Stimulated activated CD8-positive, alpha-beta memory T cell treated with anti-CD3 and anti-CD28 coated beads, Interleukin-7, amount 100 ng/mL, for 24 hours (primary cell): Measurements from ENCODE around the gene HPSE2.

ENCODE experiments used
- DNase-seq: peaks from one replicate; pipeline ENCODE4 v3.0.0-alpha.2; 2020; ENCODE audit warnings: low read depth

Gene HPSE2

GRCh38 chr10:98488669-98489430, 746.8 kb downstream of the HPSE2 start:
- DNase-seq, result no peak

- DNase-seq, result no peak
These were observed 748.0 kb downstream of the HPSE2 start for GRCh38 chr10:98487649-98488048.

DNA sequence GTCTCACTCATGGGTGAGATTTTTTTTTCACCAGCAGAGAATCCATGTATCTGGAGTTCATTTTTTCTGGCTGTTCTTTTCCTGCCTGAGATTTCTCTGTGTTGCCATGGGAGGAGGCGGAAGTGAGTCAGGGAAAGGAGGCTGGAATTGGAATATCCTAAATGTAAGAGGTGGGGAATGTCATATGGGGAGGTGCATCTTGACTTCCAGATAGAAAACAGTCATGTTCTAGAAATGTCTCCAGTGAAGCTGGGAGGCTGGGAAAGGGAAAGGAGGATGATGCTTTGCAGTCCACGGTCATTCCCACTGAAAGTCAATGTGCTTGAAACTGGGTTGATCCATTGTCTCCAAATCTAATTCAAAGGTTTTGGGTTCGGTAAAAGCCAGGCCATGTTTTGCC, 749.2 kb downstream of the HPSE2 start:
- DNase-seq, result no peak

DNA sequence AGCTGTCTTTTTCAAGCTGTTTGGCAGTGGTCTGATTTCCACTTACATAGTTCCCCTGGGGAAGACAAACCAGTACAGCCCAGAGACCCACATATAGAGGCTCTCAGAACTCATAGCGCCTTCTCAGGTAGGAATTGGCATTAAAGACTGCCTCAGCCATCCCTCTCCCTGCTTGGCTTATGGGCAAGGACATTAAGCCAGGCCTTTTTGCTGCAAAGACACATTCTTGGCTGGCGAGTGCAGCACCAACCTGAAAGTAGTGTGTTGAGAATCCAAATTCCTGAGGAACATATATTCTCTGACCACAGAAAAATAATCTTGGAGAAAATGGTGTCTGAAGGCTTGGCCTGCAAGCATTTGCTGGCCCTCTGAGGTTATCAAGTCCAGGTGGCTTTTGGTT, 749.7 kb downstream of the HPSE2 start:
- DNase-seq, result no peak

DNA sequence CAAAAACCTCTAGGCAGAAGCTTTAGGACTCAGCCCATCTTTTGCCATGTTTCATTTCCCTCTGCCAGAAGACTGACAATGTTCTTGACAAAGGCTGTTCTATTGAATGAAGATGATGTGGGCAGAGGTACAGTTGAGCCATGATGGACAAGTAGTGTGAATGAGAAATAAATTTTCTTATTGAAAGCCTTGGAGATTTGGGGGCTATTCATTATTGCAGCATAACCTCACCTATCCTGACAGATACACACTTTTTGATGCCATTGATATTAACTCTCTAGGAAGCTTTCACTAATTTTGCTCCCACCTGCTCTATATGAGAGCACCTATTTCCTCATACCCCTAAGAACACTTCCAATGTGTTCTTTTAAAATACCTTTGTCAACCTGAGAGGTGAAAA, 752.0 kb downstream of the HPSE2 start:
- DNase-seq, result no peak

DNA sequence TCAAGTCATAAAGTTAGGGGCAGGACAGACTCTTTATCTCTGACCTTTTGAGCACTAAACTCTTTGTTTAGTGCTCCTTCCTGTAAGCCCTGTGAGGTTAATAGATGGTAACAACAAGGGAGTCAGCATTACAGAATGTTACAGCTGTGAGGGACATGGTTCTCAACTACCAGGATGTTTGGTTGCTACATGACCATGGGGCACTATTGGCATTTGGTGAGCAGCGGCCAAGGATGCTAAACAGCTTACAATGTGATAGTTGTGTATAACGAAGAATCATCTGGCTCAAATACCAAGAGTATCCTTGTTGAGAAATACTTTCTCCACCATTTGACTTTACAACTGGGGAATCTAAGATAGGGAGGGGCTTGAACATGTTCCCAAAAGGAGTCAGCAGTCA, 753.6 kb downstream of the HPSE2 start:
- no peak for DNase-seq

GRCh38 chr10:98481404-98481945, 754.2 kb downstream of the HPSE2 start:
- no peak for DNase-seq

GRCh38 chr10:98478430-98479222, 757.0 kb downstream of the HPSE2 start:
- no peak for DNase-seq

DNA sequence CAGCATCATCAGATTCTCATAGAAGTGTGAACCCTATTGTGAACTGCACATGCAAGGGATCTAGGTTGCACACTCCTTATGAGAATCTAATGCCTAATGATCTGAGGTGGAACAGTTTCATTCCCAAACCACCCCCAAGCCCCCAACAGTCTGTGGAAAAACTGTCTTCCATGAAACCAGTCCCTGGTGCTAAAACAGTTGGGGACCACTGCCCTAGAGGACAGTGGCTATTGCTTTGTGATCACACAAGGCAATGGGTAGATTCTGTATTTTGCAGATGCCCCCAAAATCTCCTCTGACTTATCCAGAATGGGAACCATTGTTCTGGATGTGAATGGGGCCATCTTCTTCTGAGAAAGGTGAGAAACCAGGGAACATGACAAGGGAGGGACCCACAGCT, 757.8 kb downstream of the HPSE2 start:
- no peak for DNase-seq

DNA sequence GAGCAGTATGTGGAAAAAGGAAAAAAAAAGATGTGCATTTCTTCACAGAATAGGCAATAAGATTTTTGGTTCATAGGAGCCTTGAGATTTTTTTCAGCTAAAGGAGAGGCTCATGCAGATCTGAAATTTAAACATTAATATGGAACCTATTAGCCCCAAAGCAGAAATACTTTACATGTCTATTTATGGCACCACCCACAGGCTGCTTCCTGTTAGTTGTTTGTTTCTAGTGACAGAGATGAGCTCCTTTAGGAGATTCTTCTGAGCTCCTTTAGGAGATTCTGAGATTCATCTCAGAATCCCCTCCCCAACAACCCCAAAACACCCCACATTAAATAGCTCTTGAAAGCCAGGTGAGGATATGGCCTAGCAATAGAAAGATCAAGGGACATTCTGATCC, 761.0 kb downstream of the HPSE2 start:
- DNase-seq, result no peak

DNA sequence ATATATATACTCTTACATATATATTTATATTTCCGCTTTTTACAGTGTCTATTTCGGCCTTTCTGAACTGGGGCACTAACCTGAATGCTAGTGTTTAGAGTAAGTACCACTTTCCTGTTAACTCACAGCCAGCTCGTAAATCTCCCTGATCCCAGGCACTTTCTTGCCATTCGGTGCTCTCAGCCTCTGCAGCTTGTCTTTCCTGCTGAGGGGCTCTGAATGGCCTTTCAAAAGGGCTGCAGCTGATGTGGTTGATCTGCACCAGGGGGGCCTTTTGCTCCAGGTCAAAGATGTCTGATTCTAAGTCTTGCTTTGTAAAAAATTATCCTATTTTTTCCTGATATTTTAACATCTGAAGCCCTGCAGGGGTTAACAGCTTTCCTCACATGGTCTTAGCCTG, 763.5 kb downstream of the HPSE2 start:
- no peak for DNase-seq

DNA sequence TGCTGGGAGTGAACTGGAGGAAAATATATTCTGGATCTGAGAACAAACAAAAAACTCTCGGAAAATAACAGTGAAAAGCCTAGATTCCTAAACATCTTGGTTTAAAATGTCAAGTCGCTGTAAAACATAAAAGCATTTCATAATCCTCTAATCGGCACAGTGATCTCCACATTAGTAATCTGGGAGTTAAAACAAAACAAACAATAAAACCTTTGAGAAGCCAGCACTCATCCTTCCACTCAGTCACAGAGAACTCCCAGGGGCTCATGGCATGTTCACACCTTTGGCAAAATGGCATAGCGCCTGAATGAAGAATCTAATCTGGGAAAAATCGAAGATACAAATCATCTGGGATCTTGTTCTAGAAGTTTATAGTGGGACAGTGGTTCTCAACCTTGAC, 764.8 kb downstream of the HPSE2 start:
- no peak for DNase-seq

DNA sequence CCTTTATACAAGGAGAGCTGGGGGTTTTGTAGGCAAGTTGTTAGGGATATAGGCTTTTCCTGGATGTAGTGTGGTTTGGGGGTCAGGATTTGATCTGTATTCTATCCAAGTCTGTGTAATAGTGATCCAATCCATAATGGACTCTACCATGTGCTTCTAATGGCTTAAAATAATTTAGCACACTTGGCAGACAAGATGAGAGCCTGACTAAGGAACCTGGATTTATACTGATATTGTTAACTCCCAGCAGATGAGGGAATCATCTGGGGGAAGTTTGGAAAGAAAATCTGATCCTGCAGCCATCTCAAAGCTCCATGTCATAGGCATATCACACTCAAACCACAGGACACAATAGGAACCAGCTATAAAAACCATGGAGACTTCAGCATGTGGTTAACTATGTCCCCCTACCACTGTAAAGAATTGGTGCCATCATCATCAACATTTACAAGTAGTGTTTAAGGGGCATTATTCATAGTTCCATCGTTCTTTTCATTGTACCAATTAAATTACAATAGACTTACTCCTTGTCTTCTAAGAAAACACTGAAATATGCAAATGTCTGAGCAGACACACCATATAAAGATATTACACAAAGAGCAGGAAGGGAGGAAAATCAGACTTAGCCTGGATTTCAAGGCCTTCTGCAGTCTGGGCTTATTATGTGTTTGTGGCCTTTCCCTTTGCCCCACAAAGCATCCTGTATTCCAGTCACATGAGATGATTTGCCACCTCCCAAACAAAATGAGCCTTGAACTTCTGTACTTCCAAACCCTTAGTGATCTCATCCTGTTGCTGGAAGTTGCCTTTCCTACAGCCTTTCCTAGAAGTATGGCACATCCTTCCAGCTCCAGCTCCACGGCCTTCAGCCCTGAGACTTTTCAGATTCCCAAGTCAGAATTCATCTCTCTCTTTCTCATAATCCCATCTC, 766.4 kb downstream of the HPSE2 start:
- DNase-seq, result no peak

DNA sequence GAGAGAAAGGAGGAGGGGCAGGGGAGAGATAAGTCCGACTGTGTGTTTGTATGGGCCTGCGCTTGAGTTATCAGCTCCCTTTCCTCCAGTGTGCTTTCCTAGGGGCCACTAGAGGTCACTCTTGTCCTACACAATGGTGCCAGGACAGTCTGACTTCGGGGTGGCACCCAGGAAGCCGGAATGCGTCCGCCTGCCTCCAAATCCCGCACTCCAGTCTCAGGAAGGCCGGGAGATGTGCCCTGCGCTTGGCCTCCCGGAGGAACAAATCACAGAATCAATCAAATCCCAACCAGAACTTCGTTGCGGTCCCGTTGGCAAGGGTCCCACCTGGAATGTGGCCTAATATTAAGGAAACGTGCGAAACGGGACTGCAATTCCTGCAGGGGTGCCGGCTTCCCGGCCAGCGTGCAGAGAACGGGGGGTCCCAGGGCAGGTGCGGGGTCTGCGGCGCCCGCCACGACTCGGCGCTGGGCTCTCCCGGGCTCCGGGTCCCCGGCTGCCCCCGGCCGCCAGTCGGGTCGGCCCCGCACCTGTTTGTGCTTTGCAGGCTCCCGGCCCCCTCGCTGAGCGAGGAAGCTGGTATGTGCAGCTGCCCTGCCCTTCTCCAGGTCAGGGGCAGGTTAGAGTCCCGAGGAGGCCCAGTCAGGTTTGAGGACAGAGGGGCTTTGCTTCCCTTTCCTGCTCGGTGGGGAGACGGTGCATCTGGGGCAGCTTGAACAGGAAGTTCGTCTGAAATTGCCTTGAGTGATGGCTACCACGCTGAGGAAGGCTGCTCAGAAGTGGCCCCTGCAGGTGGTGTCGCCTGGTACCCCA, 767.9 kb downstream of the HPSE2 start:
- peak; percentile 12 for DNase-seq

GRCh38 chr10:98466861-98467505, 768.7 kb downstream of the HPSE2 start:
- no peak for DNase-seq

DNA sequence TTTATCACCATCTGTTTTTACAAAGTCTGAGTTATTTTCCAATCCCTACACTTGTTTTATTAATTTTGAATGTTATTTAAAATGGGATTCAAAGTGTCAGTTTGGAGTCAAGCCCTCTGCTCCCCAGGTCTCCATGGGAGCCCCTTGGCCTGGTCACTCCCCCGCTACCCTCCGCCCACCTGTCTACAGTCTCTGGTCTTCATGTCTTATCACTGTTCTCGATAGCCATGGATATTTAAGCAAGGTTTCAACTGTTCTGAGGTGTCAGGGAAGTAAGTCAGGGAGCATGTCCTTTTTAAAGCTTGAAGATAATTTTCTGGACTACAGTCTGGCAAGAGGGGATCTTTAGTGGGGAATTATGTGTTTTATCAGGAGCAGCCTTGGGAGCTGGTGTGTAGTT, 769.8 kb downstream of the HPSE2 start:
- no peak for DNase-seq

GRCh38 chr10:98463976-98464754, 771.5 kb downstream of the HPSE2 start:
- no peak for DNase-seq

- no peak for DNase-seq
These were observed 772.6 kb downstream of the HPSE2 start for GRCh38 chr10:98463016-98463415.

GRCh38 chr10:98461500-98461842, 774.2 kb downstream of the HPSE2 start:
- no peak for DNase-seq

DNA sequence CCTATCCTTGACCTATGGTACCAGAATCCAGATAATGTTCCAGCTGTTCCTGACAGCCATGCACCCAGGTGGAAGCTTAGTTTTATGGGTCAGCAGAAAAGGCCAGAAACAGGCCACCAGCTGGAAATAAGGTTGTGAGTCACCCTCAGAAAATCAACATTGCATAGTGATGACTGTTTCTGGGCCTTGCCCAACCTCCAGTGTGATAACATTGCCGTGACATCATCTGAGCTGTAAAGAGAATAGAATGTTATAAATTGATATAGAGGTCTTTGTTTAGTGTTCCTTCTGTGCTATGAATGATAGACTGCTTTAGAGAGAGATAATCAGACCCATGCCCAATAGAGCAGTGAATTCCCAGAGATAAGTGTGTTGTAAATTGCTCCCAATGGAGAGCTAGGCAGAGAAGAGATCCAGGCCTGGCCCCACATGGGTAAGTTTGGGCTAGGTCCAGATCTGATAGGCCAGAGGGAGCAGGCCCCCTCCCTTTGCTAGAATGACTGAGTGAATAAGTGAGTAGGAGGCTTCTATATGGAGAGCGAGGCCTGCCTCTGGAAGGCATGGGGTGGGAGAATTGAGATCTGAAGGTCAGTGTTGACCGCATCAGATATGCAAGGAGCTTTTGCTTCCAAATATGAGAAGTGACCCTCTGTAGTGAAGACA, 774.7 kb downstream of the HPSE2 start:
- no peak for DNase-seq
